ENCODE data around the gene FAM83E.
"Not testable (repeated sequence)": the region's sequence is repeated elsewhere in the genome, so short reads cannot be mapped to it uniquely, and the experiment has no call there.

Gene FAM83E

GRCh38 chr19:48614436-48615230 lies at the start of gene FAM83E:
FAM83E (minus strand) TSS chr19:48615076; CDS start chr19:48613372, 1,704 bp downstream.
- DNase-seq, result peak; percentile 61

DNA sequence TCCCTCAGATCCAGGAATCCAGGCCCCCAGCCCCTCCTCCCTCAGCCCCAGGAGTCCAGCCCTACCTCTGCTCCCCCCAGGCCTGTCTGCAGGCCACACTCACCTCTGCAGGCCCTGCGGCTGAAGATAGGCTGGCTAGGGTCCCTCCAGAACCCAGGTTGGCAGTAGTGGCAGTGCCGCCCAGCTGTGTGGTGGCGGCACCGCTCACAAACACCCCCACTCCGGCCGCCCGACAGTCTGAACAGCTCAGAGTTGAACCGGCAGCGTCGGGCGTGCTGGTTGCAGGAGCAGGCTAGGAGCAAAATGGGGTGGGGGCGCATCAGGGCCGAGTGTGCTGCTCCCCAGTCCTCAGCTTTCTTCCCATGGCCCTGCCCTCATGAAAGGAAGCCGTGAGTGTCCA lies 49.6 kb upstream of the FAM83E start:
- DNase-seq, result no peak

GRCh38 chr19:48663667-48664066 lies 48.8 kb upstream of the FAM83E start:
- no peak for DNase-seq

- DNase-seq, result no peak
These were observed 46.8 kb upstream of the FAM83E start for GRCh38 chr19:48661711-48662090.

DNA sequence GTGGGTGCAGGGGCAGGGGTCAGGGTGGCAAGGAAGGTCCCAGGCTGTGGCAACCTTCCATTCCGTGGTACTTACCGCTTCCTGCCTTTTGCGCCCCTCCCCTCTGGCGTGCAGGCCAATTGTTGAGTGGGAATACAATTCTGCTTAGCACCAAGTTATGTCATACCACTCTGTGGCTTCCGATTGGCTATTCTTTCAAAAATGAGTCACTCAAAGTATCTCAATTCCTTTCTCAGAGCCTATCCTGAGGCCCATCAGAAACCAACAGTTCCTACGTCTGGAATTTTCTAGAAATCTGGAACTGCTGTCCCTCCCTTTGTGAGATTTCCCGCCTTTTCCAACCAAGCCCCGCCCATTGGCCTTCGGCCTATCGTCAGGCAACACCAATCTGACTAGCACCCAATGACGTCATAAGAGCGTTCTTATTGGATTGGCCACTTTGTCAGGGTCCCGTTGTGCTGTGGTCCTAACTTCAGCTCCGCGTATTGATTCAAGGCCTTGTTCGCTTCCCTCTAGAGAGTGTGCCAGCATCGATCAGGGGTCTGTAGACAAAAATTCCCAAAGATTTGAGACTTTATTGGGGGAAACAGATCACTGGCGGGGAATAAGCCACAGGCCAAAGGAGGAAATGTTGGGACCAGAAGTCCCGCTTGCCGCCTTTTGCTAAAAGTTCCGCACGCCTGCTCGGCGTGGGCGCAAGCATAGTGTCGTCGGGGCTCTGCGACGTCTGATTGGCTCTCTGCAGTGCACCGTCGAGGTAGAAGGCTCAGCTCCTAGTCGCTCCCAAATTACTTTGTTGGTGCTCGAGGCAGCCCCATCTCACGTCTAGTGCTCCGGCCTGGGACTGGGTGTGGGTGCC lies 46.2 kb upstream of the FAM83E start:
- DNase-seq, result no peak

GRCh38 chr19:48659768-48660167 lies 44.9 kb upstream of the FAM83E start:
- DNase-seq, result no peak

GRCh38 chr19:48658483-48658882 lies 43.6 kb upstream of the FAM83E start:
- no peak for DNase-seq

DNA sequence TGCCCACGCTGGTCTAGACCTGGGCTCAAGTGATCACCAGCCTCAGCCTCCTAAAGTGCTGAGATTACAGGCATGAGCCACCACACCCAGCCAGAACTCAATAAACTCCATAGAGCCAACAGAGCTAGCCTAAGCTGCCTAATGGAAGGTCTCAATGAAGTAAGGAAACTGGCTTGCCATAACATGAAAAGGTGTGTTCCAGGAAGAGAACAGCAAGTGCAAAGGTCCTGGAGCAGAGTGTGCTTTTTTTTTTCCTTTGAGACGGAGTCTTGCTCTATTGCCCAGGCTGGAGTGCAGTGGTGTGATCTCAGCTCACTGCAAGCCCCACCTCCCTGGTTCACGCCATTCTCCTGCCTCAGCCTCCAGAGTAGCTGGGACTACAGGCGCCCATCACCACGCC lies 43.0 kb upstream of the FAM83E start:
- not testable (repeated sequence) for DNase-seq

DNA sequence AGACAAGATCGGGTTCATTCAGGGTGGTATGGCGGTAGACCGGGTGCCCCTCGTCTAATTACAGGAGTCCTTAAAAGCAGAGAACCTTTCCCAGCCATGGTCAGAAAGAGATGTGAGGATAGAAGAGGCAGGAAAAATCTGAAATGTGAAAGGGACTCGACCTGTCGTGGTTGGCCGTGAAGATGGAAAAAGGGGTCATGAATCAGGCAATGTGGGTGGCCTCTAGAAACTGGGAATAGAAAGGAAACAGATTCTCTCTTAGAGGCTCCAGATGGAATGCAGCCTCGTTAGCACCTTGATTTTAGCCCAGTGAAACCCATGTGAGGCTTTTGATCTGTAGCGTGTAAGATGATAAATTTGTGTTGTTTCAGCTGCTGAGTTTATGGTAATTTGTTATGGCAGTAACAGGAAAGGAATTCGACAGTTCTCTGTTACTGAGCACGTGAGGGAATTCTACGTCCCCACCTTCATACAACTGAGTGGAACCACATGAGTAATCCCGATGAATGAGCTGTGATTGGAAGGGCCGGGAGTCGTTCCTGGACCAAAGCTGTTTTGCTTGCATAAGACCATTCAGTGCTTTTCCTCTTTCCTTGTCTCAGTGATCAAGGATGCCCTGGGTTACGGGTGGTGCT lies 42.1 kb upstream of the FAM83E start:
- no peak for DNase-seq

- no peak for DNase-seq
These were observed 39.6 kb upstream of the FAM83E start for GRCh38 chr19:48654299-48655059.

- no peak for DNase-seq
These were observed 36.8 kb upstream of the FAM83E start for GRCh38 chr19:48651683-48652048.

DNA sequence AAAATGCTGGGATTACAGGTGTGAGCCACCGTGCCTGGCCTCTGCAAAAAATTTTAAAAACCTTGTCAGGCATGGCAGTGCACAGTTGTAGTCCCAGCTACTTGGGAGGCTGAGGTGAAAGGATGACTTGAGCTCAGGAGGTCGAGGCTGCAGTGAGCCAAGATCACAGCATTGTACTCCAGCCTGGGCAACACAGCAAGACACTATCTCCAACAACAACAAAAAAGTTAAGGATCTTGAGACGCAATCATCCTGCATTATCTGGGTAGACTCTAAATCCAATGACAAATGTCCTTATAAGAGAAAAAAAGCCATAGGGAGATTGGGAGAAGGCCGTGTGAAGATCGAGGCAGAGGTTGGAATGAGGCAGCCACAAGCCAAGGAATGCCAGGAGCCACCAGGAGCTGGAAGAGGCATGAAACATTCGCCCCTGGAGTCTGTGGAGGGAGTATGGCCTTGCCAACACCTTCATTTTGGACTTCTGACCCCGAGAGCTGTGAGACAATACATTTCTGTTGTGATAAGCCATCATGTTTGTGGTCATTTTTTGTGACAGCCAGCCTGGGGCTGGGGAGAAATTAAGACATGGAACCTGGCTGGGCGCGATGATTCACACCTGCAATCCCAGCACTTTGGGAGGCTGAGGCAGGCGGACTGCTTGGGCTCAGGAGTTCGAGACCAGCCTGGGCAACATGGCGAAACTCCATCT lies 36.3 kb upstream of the FAM83E start:
- DNase-seq, result no peak

- DNase-seq, result no peak
These were observed 33.3 kb upstream of the FAM83E start for GRCh38 chr19:48648134-48648533.

GRCh38 chr19:48646722-48647216 lies 31.9 kb upstream of the FAM83E start:
- DNase-seq, result no peak

- peak; percentile 92 for DNase-seq
These were observed 31.3 kb upstream of the FAM83E start, which contains the start of gene CA11 for GRCh38 chr19:48646001-48646721. CA11 (minus strand) TSS chr19:48646187; CDS start chr19:48645632, 555 bp downstream.

- no peak for DNase-seq
These were observed 30.7 kb upstream of the FAM83E start for GRCh38 chr19:48645620-48646000.

GRCh38 chr19:48644839-48645619 lies 30.2 kb upstream of the FAM83E start:
- peak; percentile 69 for DNase-seq

DNA sequence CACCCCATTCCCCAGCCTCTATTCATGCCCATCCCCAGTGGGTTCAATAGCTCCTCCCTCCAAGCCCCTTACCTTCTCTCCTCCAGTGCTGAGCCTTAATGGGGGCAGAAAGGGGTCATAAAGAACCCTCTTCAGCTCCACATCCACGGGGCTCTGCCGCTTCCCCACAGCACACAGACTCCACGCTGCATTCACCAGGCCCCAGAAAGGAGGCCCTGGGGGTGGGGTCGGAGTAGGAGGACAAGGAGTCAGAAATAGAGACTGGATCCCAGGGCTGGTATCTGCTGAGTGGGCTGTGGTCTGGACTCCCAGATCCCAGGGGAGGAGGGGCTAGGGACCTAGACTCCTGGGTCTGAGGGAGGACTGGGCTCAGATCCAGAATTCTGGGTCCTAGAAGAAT lies 29.5 kb upstream of the FAM83E start:
- DNase-seq, result no peak

DNA sequence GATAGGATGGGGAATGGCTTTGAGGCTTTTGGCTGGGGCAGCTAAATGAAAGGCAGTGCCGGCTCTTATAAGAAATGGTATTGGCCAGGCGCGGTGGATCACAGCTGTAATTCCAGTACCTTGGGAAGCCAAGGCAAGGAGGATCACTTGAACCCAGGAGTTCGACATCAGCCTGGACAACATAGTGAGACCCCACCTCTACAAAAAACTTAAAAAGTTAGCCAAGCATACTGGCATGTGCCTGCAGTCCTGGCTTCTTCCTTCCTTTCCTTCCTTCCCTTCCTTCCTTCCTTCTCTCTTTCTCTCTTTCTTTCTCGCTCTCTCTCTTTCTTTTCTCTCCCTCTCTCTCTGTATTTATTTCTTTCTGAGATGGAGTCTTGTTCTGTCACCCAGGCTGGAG lies 28.0 kb upstream of the FAM83E start:
- DNase-seq, result no peak

DNA sequence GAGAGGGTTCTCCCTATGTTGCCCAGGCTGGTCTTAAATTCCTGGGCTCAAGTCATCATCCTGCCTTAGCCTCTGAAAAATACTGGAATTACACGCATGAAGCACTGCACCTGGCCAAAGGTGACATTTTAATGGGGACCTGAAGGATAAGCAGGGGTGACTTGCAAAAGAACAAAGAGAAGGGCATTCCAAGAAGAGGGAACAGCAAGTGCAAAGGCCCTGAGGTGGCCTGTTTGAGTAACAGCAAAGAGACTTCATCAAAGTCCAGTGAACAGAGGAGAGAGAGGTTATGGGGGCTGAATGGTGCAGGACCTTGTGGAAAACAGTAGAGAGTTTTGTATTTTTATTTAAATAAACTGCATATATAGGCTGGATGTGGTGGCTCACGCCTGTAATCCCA lies 27.0 kb upstream of the FAM83E start:
- no peak for DNase-seq

Data from NCI-H187 treated with DMSO at 0.1 percent for 48 hours (cell line).